Mesendoderm (in vitro differentiated cells): ENCODE results near the gene ZNF30. TPM values are rescaled to one million over a fixed set of nuclear protein-coding genes. Genes with fewer than 3 reads are reported as not detected.

Source experiments
- DNase-seq: peaks from one replicate; pipeline ENCODE4 v3.0.0; 2013
- H2AK5ac ChIP-seq: 2 replicates; pipeline ENCODE4 v1.6.1; 2013; ENCODE audit warnings: low read length, inconsistent platforms
- H2BK120ac ChIP-seq: 2 replicates; pipeline ENCODE4 v1.6.1; 2013; ENCODE audit warnings: low read depth, mild to moderate bottlenecking, low read length, moderate library complexity, mixed read lengths
- H2BK15ac ChIP-seq: replicated peaks from 2 replicates; pipeline ENCODE4 v1.6.1; 2013; ENCODE audit warnings: low read depth, mild to moderate bottlenecking, moderate library complexity
- H2BK5ac ChIP-seq: 2 replicates; pipeline ENCODE4 v1.6.1; 2013; ENCODE audit warnings: low read length, inconsistent platforms
- H3K18ac ChIP-seq: 2 replicates; pipeline ENCODE4 v1.6.1; 2013; ENCODE audit warnings: mild to moderate bottlenecking, low read length, mixed read lengths
- H3K23ac ChIP-seq: one replicate; pipeline ENCODE4 v1.6.1; 2013; ENCODE audit warnings: low read length
- H3K27ac ChIP-seq: 2 replicates; pipeline ENCODE4 v1.5.1; 2013; ENCODE audit warnings: low read depth, mild to moderate bottlenecking, inconsistent platforms, low read length, moderate library complexity
- H3K27me3 ChIP-seq: 2 replicates; pipeline ENCODE4 v1.6.1; 2013; ENCODE audit warnings: low read length, control low read depth, mild to moderate bottlenecking, inconsistent platforms; ENCODE audit not compliant: insufficient read depth, poor library complexity
- H3K36me3 ChIP-seq: 2 replicates; pipeline ENCODE4 v1.6.1; 2013; ENCODE audit warnings: low read length, inconsistent platforms; ENCODE audit not compliant: control insufficient read depth, insufficient read depth
- H3K4ac ChIP-seq: one replicate; pipeline ENCODE4 v1.6.1; 2013; ENCODE audit warnings: low read depth, mild to moderate bottlenecking, low read length, moderate library complexity
- H3K4me1 ChIP-seq: 2 replicates; pipeline ENCODE4 v1.6.1; 2013; ENCODE audit warnings: low read depth, low read length, inconsistent platforms; ENCODE audit not compliant: control insufficient read depth
- H3K4me2 ChIP-seq: 2 replicates; pipeline ENCODE4 v1.6.1; 2013; ENCODE audit warnings: low read length
- H3K4me3 ChIP-seq: 2 replicates; pipeline ENCODE4 v1.5.1; 2013; ENCODE audit warnings: mild to moderate bottlenecking, low read length
- H3K56ac ChIP-seq: one replicate; pipeline ENCODE4 v1.6.1; 2013; ENCODE audit warnings: low read length
- H3K79me1 ChIP-seq: 2 replicates; pipeline ENCODE4 v1.6.1; 2013; ENCODE audit warnings: low read length, inconsistent platforms
- H3K79me2 ChIP-seq: 2 replicates; pipeline ENCODE4 v1.6.1; 2013; ENCODE audit warnings: mild to moderate bottlenecking, low read length; ENCODE audit not compliant: control insufficient read depth, insufficient read depth
- H3K9ac ChIP-seq: 2 replicates; pipeline ENCODE4 v1.6.1; 2013; ENCODE audit warnings: low read length, inconsistent platforms
- H4K5ac ChIP-seq: one replicate; pipeline ENCODE4 v1.6.1; 2013; ENCODE audit warnings: low read length
- H4K8ac ChIP-seq: one replicate; pipeline ENCODE4 v1.6.1; 2013; ENCODE audit warnings: low read depth, mild to moderate bottlenecking, control low read depth, low read length, moderate library complexity
- WGBS: extraction: QIAGEN DNeasy Blood & Tissue Kit; methylation state at CpG from one replicate; pipeline ENCODE4 v1.1.7; 2013; ENCODE audit warnings: low lambda C conversion rate, missing lambda C conversion rate; ENCODE audit not compliant: insufficient coverage; ENCODE audit errors: extremely low coverage; 5-methylcytosine and 5-hydroxymethylcytosine counted together
- polyA plus RNA-seq, 2 experiments: library from polyadenylated mRNA; stranded (reverse); fragments of 200-250 nt; gene quantifications; one replicate each; pipeline ENCODE4 v1.2.3, GENCODE V29; 2013

Gene ZNF30
- polyA plus RNA-seq (2013, experiment 1 of 2) = 3.2 TPM
- polyA plus RNA-seq (2013, experiment 2 of 2) = 3.3 TPM

DNA sequence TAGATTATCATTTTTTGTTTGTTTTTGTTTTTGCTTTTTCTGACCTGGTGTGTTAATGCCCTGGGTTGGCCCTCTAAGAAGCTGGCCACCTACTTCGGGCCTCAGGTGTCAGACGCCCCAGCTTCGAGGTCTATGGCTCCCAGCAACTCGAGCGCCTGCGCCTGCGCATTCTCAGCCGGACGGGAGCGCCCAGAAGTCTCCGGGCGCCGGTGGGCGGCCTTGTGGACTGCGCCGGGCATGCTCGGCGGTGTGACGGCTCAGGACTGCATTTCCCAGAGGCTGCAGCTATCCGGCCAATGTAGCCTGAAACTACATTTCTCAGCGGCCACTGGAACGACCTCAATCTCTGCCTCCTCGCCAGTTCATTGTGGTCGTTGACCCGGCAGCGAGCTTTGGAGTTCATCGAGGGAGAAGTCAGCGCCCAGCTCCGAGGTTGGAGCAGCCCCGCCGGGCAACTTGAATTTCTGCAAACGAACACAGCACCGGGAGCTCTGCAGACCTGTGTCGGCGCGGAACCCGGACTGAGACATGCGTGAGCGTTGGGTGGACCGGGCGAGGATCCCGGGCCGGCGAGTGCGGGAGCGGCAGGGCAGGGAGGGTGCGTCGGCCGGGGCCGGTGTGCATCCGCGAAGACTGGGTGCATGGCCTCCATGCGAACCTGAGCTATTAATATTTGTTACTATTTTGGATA, at the start of gene ZNF30:
TSS of gene ZNF30 (plus strand) at position 219 of the 691 bp plus-strand sequence. CDS start 3,045 bp downstream, outside the sequence.
- Histone ChIP-seq H3K4me1 (no peaks in the 10 kb centered on the region), H3K18ac (peak within 1 kb of the TSS; percentile 35), H2AK5ac (no peak within 1 kb of the TSS), H3K4ac (no peak within 1 kb of the TSS), H3K36me3 (no peaks in the 10 kb centered on the region), H2BK15ac (no peak within 1 kb of the TSS), H3K4me3 (peak within 1 kb of the TSS; percentile 66), H4K5ac (no peak within 1 kb of the TSS), H3K56ac (peak within 1 kb of the TSS; percentile 89), H3K79me2 (no peaks in the 10 kb centered on the region), H3K9ac (peak within 1 kb of the TSS; percentile 79), H3K27me3 (peaks cover 2% of the 10 kb centered on the region), H4K8ac (no peak within 1 kb of the TSS), H3K4me2 (peak within 1 kb of the TSS; percentile 66), H3K79me1 (no peaks in the 10 kb centered on the region), H2BK5ac (no peak within 1 kb of the TSS), H2BK120ac (no peak within 1 kb of the TSS), H3K23ac (no peak within 1 kb of the TSS), H3K27ac (peak within 1 kb of the TSS; percentile 29)
- no CpG with 5 or more reads among the region's 53 CpGs for WGBS
- DNase-seq = peak; percentile 96

DNA sequence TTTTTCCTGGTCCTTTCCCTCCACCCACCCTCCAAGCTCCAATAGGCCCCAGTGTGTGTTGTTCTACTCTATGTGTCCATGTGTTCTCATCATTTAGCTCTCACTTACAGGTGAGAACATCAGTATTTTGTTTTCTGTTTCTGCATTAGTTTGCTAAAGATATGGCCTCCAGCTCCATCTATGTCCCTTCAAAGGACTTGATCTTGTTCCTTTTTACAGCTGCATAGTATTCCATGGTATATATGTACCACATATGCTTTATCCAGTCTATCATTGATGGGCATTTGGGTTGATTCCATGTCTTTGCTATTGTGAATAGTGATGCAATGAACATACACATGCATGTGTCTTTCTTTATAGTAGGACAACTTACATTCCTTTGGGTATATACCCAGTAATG, 47.1 kb upstream of the ZNF30 start:
- Histone ChIP-seq H3K4me2 (no peak overlapping the region), H4K5ac (no peak overlapping the region), H3K4me1 (no peaks in the 10 kb centered on the region), H2BK120ac (no peak overlapping the region), H3K23ac (no peak overlapping the region), H3K4me3 (no peak overlapping the region), H3K27ac (no peak overlapping the region), H3K79me2 (no peaks in the 10 kb centered on the region), H3K18ac (no peak overlapping the region), H2AK5ac (no peak overlapping the region), H3K36me3 (no peaks in the 10 kb centered on the region), H2BK5ac (no peak overlapping the region), H2BK15ac (no peak overlapping the region), H3K56ac (no peak overlapping the region), H3K4ac (no peak overlapping the region), H3K9ac (no peak overlapping the region), H3K79me1 (no peaks in the 10 kb centered on the region), H4K8ac (no peak overlapping the region), H3K27me3 (no peaks in the 10 kb centered on the region)
- no peak for DNase-seq

DNA sequence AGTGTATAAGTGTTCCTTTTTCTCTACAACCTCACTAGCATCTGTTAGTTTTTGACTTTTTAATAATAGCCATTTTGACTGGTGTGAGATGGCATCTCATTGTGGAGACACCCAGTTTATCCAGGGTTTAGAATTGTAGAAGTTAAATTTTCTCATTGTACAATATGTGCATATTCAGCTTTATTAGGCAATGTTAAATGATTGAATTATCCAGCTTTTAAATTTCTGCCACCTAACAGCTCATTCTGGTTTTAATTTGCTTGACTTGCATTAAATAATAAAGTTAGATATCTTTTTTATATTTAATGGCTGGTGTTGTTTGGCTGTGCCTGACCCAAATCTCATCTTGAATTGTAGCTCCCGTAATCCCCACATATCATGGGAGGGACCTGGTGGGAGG, 46.7 kb upstream of the ZNF30 start:
- H2BK15ac ChIP-seq = no peak overlapping the region
- H2BK5ac ChIP-seq = no peak overlapping the region
- no peak overlapping the region for H3K9ac ChIP-seq
- no peak overlapping the region for H2AK5ac ChIP-seq
- no peak overlapping the region for H3K4me2 ChIP-seq
- H3K18ac ChIP-seq = no peak overlapping the region
- H3K4me1 ChIP-seq = no peaks in the 10 kb centered on the region
- H4K5ac ChIP-seq = no peak overlapping the region
- H3K23ac ChIP-seq = no peak overlapping the region
- H3K27ac ChIP-seq = no peak overlapping the region
- H3K79me1 ChIP-seq = no peaks in the 10 kb centered on the region
- WGBS = no CpG with 5 or more reads among the region's 1 CpG
- DNase-seq = no peak
- no peaks in the 10 kb centered on the region for H3K79me2 ChIP-seq
- no peak overlapping the region for H3K4ac ChIP-seq
- H4K8ac ChIP-seq = no peak overlapping the region
- no peaks in the 10 kb centered on the region for H3K36me3 ChIP-seq
- H2BK120ac ChIP-seq = no peak overlapping the region
- H3K4me3 ChIP-seq = no peak overlapping the region
- H3K56ac ChIP-seq = no peak overlapping the region
- H3K27me3 ChIP-seq = no peaks in the 10 kb centered on the region

DNA sequence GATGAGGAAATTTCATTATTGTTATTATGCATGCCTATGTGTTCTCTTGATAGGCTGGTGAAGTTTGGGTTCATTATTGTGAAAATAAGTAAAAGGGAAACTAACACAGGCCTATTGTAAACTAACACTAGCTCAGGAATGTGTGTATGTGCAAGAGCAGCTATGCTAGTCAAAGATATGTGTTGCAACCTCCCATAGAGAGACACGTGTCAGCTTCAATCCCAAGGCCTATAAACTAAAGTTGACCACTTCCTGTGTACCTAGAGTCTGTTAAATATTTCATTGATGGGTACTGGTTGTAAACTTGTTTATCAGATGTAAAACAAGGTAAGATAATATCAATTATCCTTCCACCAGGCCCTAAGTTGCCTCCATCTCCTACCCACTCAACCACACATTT, 44.7 kb upstream of the ZNF30 start:
- WGBS = no CpG with 5 or more reads among the region's 1 CpG
- Histone ChIP-seq H3K4me3 (no peak overlapping the region), H2BK5ac (no peak overlapping the region), H3K36me3 (no peaks in the 10 kb centered on the region), H3K4me1 (no peaks in the 10 kb centered on the region), H3K79me1 (no peaks in the 10 kb centered on the region), H3K4ac (no peak overlapping the region), H4K5ac (no peak overlapping the region), H3K27me3 (no peaks in the 10 kb centered on the region), H2BK15ac (no peak overlapping the region), H3K56ac (no peak overlapping the region), H2AK5ac (no peak overlapping the region), H3K4me2 (no peak overlapping the region), H4K8ac (no peak overlapping the region), H3K27ac (no peak overlapping the region), H3K18ac (no peak overlapping the region), H2BK120ac (no peak overlapping the region), H3K79me2 (no peaks in the 10 kb centered on the region), H3K9ac (no peak overlapping the region), H3K23ac (no peak overlapping the region)
- no peak for DNase-seq

DNA sequence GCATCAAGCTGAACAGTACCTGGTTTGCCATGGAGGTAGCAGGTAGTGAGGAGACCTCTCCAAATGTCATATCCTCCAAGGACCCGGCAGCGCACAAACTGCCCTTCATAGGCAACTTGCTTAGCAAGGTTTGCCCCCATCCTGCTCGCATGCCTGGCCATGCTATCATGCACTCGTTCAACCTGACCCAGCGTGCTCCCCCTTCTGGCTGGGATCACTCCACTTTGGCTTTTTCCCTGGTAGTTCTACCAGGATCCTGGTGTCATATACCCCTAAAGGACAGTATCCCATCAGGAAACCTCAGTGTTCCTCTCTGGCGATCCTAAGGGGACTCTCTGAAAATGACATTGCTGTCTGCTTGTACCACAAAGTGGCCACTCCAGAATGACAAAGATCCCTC, 38.6 kb upstream of the ZNF30 start:
- WGBS = no CpG with 5 or more reads among the region's 6 CpGs
- no peak overlapping the region for H2AK5ac ChIP-seq
- H2BK120ac ChIP-seq = no peak overlapping the region
- H3K4me2 ChIP-seq = no peak overlapping the region
- H3K4ac ChIP-seq = no peak overlapping the region
- H3K9ac ChIP-seq = no peak overlapping the region
- no peak overlapping the region for H3K56ac ChIP-seq
- H3K36me3 ChIP-seq = no peaks in the 10 kb centered on the region
- H2BK5ac ChIP-seq = no peak overlapping the region
- no peaks in the 10 kb centered on the region for H3K4me1 ChIP-seq
- no peak overlapping the region for H3K23ac ChIP-seq
- no peaks in the 10 kb centered on the region for H3K27me3 ChIP-seq
- no peak overlapping the region for H3K27ac ChIP-seq
- H3K79me1 ChIP-seq = no peaks in the 10 kb centered on the region
- no peak overlapping the region for H4K8ac ChIP-seq
- no peaks in the 10 kb centered on the region for H3K79me2 ChIP-seq
- H3K4me3 ChIP-seq = no peak overlapping the region
- no peak overlapping the region for H2BK15ac ChIP-seq
- DNase-seq = no peak
- no peak overlapping the region for H4K5ac ChIP-seq
- H3K18ac ChIP-seq = no peak overlapping the region

DNA sequence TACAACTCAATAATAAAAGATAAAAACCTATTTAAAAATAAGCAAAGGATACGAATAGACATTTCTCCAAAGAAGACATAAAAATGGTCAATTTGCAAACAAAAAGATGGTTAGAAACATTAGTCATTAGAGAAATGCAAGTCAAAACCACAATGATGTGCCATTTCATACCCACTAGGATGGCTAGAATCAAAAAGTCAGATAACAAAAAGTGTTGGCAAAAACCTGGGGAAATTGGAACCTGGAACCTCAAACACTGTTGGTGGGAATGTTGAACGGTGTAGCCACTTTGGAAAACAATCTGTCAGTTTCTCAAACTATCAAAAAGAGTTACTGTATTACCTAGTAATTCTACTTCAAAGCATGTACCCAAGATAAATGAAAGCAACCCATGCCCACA, 26.5 kb upstream of the ZNF30 start:
- no peak overlapping the region for H2BK5ac ChIP-seq
- H3K79me2 ChIP-seq = no peaks in the 10 kb centered on the region
- H3K56ac ChIP-seq = no peak overlapping the region
- H3K9ac ChIP-seq = no peak overlapping the region
- no peak overlapping the region for H2BK120ac ChIP-seq
- no peak overlapping the region for H2BK15ac ChIP-seq
- no peak overlapping the region for H3K18ac ChIP-seq
- no peak overlapping the region for H3K4me3 ChIP-seq
- H3K4ac ChIP-seq = no peak overlapping the region
- DNase-seq = no peak
- H3K27ac ChIP-seq = no peak overlapping the region
- no peak overlapping the region for H3K4me2 ChIP-seq
- H4K8ac ChIP-seq = no peak overlapping the region
- H2AK5ac ChIP-seq = no peak overlapping the region
- H3K4me1 ChIP-seq = no peaks in the 10 kb centered on the region
- H3K36me3 ChIP-seq = no peaks in the 10 kb centered on the region
- H4K5ac ChIP-seq = no peak overlapping the region
- H3K27me3 ChIP-seq = no peaks in the 10 kb centered on the region
- no peaks in the 10 kb centered on the region for H3K79me1 ChIP-seq
- no peak overlapping the region for H3K23ac ChIP-seq
- no CpG with 5 or more reads among the region's 2 CpGs for WGBS
